ENCODE results near the gene CD2. TPM values are rescaled to one million over a fixed set of nuclear protein-coding genes. Genes with fewer than 3 reads are reported as not detected.
A peak's percentile ranks its signal among the peaks of the same experiment; 100 is the strongest.

Gene CD2
- total and polyA plus RNA-seq, 2 of the 8 experiments (the other 6 are each of a cell fraction or from before 2014, with no cell fraction given): not detected

DNA sequence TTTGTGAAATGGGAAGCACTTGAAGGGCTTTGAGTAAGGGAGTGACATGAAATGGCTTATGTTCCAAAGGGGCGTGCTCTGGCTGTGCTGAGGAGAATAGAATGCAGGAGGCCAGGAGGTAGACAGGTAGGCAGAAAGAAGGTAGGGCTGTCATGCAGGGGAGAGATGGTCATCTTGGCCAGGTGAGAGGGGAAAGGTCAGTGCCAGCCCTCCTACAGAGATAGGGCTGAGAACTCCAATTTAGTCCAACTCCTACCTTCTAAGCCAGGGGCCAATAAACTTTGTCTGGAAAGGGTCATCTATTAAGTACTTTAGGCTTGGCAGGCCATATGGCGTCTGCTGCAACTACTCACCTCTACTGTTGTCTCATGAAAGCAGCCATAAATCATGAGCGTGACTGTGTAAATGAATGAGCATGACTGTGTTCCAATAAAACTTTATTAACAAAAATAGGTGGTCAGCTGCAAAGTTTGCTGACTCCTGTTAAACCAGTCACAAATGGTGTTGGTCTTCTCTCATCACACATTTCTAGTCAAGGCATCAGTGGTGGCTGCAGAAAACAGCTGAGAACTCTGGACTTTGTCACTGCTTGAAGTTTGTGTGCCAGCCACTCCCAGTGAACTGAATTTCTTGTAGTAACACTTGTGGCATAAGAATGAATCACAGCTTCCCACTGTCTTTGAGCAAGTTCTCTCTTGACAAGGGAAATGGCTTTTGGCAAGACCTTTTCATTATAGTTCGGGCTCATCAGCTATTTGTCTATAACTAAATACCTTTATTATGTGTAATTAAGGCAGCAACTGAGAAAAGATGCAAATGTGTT, 32.0 kb upstream of the CD2 start:
- WGBS, 2 experiments (ENCODE audit: extremely low coverage in 1 of 2, insufficient coverage in 1 of 2, insufficient read length in 1 of 2, insufficient replicate concordance in 2 of 2, low coverage in 1 of 2, low lambda C conversion rate in 2 of 2, missing lambda C conversion rate in 1 of 2): 92% methylated on average over 4 of the region's 4 CpGs; no CpG with 5 or more reads in 1 of the 2 experiments
- Histone ChIP-seq H3K79me1 (ENCODE audit: low read depth, low read length) (no peaks in the 10 kb centered on the region), H4K91ac (replicated peaks; ENCODE audit: insufficient read length, low read length) (peak overlapping the region; percentile 26), H4K5ac (ENCODE audit: insufficient read length, low read depth, low read length) (no peak overlapping the region), H3K4ac (replicated peaks; ENCODE audit: insufficient read length, low read depth, low read length) (no peak overlapping the region), H3K9ac (replicated peaks in 1 of 4; ENCODE audit: extremely low read depth in 1 of 4, low read depth in 3 of 4, low read length in 3 of 4) (no peak overlapping the region), H3K14ac (ENCODE audit: insufficient read length) (no peak overlapping the region), H3K79me2 (ENCODE audit: control insufficient read depth in 1 of 2, insufficient read depth in 2 of 2, low read length in 2 of 2) (no peaks in the 10 kb centered on the region), H2BK12ac (ENCODE audit: low read depth, low read length) (no peak overlapping the region), H2BK120ac (replicated peaks; ENCODE audit: low read depth, low read length) (no peak overlapping the region), H4K8ac (ENCODE audit: extremely low read depth, insufficient read depth, low read length) (no peak overlapping the region), H2BK15ac (ENCODE audit: low read length) (no peak overlapping the region), H3K23me2 (ENCODE audit: low read depth, low read length) (no peaks in the 10 kb centered on the region; the same call in 1 of the 2 replicates), H3K36me3 (ENCODE audit: control insufficient read depth in 2 of 4, insufficient read depth in 4 of 4, low read length in 3 of 4) (no peaks in the 10 kb centered on the region), H2AK5ac (ENCODE audit: low read depth, low read length) (no peak overlapping the region), H3K27ac (ENCODE audit: low read depth, low read length) (no peak overlapping the region), H3K27me3 (replicated peaks in 1 of 4; ENCODE audit: control insufficient read depth in 3 of 4, extremely low read depth in 1 of 4, insufficient read depth in 3 of 4, low read length in 3 of 4) (no peaks in the 10 kb centered on the region), H4K20me1 (replicated peaks in 1 of 2; ENCODE audit: control insufficient read depth in 1 of 2, insufficient read depth in 2 of 2, low read length in 2 of 2) (no peaks in the 10 kb centered on the region), H3K23ac (ENCODE audit: insufficient read length) (no peak overlapping the region), H3K56ac (replicated peaks; ENCODE audit: insufficient read length, low read depth, low read length) (no peak overlapping the region), H2BK5ac (ENCODE audit: low read depth, low read length) (no peak overlapping the region), H3K9me3 (ENCODE audit: insufficient read depth in 2 of 2, low read depth in 1 of 2, low read length in 1 of 2) (peaks cover 0 to 5% of the 10 kb centered on the region in 2 experiments; a peak in 1 of 4 replicates), H3K4me1 (replicated peaks in 1 of 4; ENCODE audit: control insufficient read depth in 3 of 4, insufficient read depth in 4 of 4, low read length in 3 of 4) (no peaks in the 10 kb centered on the region), H3K4me3 (ENCODE audit: extremely low read depth in 1 of 4, insufficient read depth in 2 of 4, low read depth in 3 of 4, low read length in 4 of 4) (no peak overlapping the region), H2BK20ac (ENCODE audit: low read length) (no peak overlapping the region), H2AFZ (ENCODE audit: low read length) (no peak overlapping the region), H3K4me2 (ENCODE audit: insufficient read depth in 1 of 2, low read depth in 2 of 2, low read length in 2 of 2) (no peak overlapping the region), H3K18ac (ENCODE audit: extremely low read depth, low read length) (no peak overlapping the region)
- DNase-seq (ENCODE audit: low read depth in 1 of 2, low spot score in 2 of 2) (no peak), FAIRE-seq (no peak)
- ChIA-PET POLR2A (ENCODE audit: partially characterized antibody) (no interaction called here), CTCF (ENCODE audit: partially characterized antibody) (interaction anchor here (0.5 to 7.3 kb wide), 10 partner anchors 12 to 506 kb away, joined by 3 to 62 read pairs (median 4); no protein-coding TSS in a partner anchor)
- TF ChIP-seq CTBP2 (IDR thresholded peaks at IDR 0.05; ENCODE audit: borderline replicate concordance, insufficient read depth, insufficient read length, low read length) (no peak), RFX5 (IDR thresholded peaks at IDR 0.05; ENCODE audit: borderline replicate concordance, low read depth, low read length) (no peak), FOSL1 (IDR thresholded peaks at IDR 0.05; ENCODE audit: insufficient read depth, low read depth, low read length) (no peak), CBX8 (IDR thresholded peaks at IDR 0.05; ENCODE audit: borderline replicate concordance, low read depth, low read length) (no peak), POLR2A (IDR thresholded peaks at IDR 0.05; ENCODE audit: control extremely low read depth in 1 of 2, low read depth in 2 of 2, low read length in 2 of 2) (no peak), CHD1 (IDR thresholded peaks at IDR 0.05; ENCODE audit: low read depth, low read length) (no peak), KDM1A (IDR thresholded peaks at IDR 0.05; ENCODE audit: borderline replicate concordance, low read length) (no peak)
- TF ChIP-seq, protein P1, sequence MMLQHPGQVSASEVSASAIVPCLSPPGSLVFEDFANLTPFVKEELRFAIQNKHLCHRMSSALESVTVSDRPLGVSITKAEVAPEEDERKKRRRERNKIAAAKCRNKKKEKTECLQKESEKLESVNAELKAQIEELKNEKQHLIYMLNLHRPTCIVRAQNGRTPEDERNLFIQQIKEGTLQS (IDR thresholded peaks at IDR 0.05; ENCODE audit: insufficient read depth, low read depth, low read length): no peak
- TF ChIP-seq, protein P2, sequence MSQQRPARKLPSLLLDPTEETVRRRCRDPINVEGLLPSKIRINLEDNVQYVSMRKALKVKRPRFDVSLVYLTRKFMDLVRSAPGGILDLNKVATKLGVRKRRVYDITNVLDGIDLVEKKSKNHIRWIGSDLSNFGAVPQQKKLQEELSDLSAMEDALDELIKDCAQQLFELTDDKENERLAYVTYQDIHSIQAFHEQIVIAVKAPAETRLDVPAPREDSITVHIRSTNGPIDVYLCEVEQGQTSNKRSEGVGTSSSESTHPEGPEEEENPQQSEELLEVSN (IDR thresholded peaks at IDR 0.05): no peak

Measured in H1 (cell line).